ENCODE measurements around the gene BACH2. TPM values are rescaled to one million over a fixed set of nuclear protein-coding genes. Genes with fewer than 3 reads are reported as not detected.
A peak's percentile ranks its signal among the peaks of the same experiment; 100 is the strongest.

Gene BACH2
- total and polyA plus RNA-seq, 2 donors (not counting 1 experiment from before 2014, with no cell fraction given) = 2.2 to 2.6 TPM

DNA sequence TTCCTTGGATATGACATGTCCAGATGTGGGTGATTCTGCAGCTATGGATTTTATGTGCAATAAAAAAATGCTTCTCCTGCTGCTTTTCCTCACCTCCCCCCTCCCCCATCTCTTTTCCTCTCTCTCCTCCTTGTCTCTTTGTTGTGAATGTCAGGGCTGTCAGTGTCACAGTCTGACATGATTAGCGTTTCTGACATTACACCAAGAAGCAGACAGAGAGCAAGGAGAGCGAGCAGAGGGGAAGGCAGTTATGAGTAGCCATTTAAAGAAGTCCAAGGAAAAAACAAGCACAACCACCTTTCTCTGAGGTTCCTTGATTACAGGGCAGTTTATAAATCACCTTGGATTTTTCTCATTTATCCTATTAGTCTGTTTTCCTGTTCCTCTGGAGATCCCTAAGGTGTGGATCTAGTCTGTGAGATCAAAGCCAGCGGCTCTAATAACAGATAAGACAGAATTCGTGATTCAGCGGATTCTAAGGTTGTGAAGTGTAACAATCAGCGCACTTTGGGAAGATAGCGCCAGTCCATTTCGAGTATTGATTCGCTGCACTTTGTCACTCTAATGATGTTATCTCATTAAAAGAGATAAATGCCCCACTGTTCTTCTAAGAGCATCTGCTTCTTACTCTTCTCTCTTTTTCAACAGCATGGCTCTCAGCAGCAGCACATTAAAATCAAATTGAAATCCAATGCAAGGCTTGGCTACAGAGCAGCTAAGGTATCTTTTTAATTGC, 101.4 kb downstream of the BACH2 start:
- H3K27ac ChIP-seq (ENCODE audit: insufficient read depth, low read length) = peak overlapping the region; percentile 77

GRCh38 chr6:90194371-90194841, 102.2 kb downstream of the BACH2 start:
- H3K79me2 ChIP-seq (ENCODE audit: control insufficient read depth, insufficient read depth, low read length) = no peaks in the 10 kb centered on the region
- TF ChIP-seq EZH2 (IDR thresholded peaks at IDR 0.05; ENCODE audit: low read length, missing control alignments) = no peak
- TF ChIP-seq CTCF (conservative IDR thresholded peaks at IDR 0.05 in 1 of 2, IDR thresholded peaks at IDR 0.05 in 1 of 2; ENCODE audit: low read depth in 1 of 2, low read length in 2 of 2) = no peak
- H3K9me3 ChIP-seq (ENCODE audit: control insufficient read depth, insufficient read depth, low read depth, low read length) = no peaks in the 10 kb centered on the region
- no peak overlapping the region for H3K9ac ChIP-seq (ENCODE audit: insufficient read depth, low read length)
- H3K27ac ChIP-seq (ENCODE audit: insufficient read depth, low read length) = peak overlapping the region; percentile 77
- H3K4me1 ChIP-seq (ENCODE audit: control insufficient read depth, extremely low read depth, insufficient read depth, low read length) = peaks cover 13% of the 10 kb centered on the region
- peak; percentile 90 to 95 for DNase-seq (ENCODE audit: low read depth in 2 of 2)
- no peak overlapping the region for H2AFZ ChIP-seq (ENCODE audit: low read length)
- no peaks in the 10 kb centered on the region for H3K36me3 ChIP-seq (ENCODE audit: control insufficient read depth, insufficient read depth, low read length)
- peak overlapping the region; percentile 49 for H3K4me2 ChIP-seq (ENCODE audit: extremely low read depth, insufficient read depth, low read length)
- H3K4me3 ChIP-seq (replicated peaks in 1 of 4; ENCODE audit: control extremely low read depth in 1 of 4, insufficient read depth in 1 of 4, low read depth in 3 of 4, low read length in 4 of 4) = no peak overlapping the region
- no peaks in the 10 kb centered on the region for H4K20me1 ChIP-seq (ENCODE audit: control insufficient read depth, extremely low read depth, insufficient read depth, low read length)
- no peaks in the 10 kb centered on the region for H3K27me3 ChIP-seq (ENCODE audit: control insufficient read depth, insufficient read depth, low read length)

More for the DNA sequence above, 101.4 kb downstream of the BACH2 start:
- H3K4me1 ChIP-seq (ENCODE audit: control insufficient read depth, extremely low read depth, insufficient read depth, low read length) = peaks cover 13% of the 10 kb centered on the region
- no peaks in the 10 kb centered on the region for H3K9me3 ChIP-seq (ENCODE audit: control insufficient read depth, insufficient read depth, low read depth, low read length)
- no peaks in the 10 kb centered on the region for H4K20me1 ChIP-seq (ENCODE audit: control insufficient read depth, extremely low read depth, insufficient read depth, low read length)
- H2AFZ ChIP-seq (ENCODE audit: low read length) = no peak overlapping the region
- no peak overlapping the region for H3K4me3 ChIP-seq (replicated peaks in 1 of 4; ENCODE audit: control extremely low read depth in 1 of 4, insufficient read depth in 1 of 4, low read depth in 3 of 4, low read length in 4 of 4)
- DNase-seq (ENCODE audit: low read depth in 2 of 2) = no peak
- no peak overlapping the region for H3K4me2 ChIP-seq (ENCODE audit: extremely low read depth, insufficient read depth, low read length)
- TF ChIP-seq EZH2 (IDR thresholded peaks at IDR 0.05; ENCODE audit: low read length, missing control alignments) (no peak), CTCF (conservative IDR thresholded peaks at IDR 0.05 in 1 of 2, IDR thresholded peaks at IDR 0.05 in 1 of 2; ENCODE audit: low read depth in 1 of 2, low read length in 2 of 2) (no peak)
- H3K27me3 ChIP-seq (ENCODE audit: control insufficient read depth, insufficient read depth, low read length) = no peaks in the 10 kb centered on the region
- no peaks in the 10 kb centered on the region for H3K36me3 ChIP-seq (ENCODE audit: control insufficient read depth, insufficient read depth, low read length)
- no peaks in the 10 kb centered on the region for H3K79me2 ChIP-seq (ENCODE audit: control insufficient read depth, insufficient read depth, low read length)
- no peak overlapping the region for H3K9ac ChIP-seq (ENCODE audit: insufficient read depth, low read length)

GRCh38 chr6:90193359-90193758, 103.3 kb downstream of the BACH2 start:
- Histone ChIP-seq H3K27ac (ENCODE audit: insufficient read depth, low read length) (no peak overlapping the region), H2AFZ (ENCODE audit: low read length) (no peak overlapping the region), H3K4me1 (ENCODE audit: control insufficient read depth, extremely low read depth, insufficient read depth, low read length) (peaks cover 13% of the 10 kb centered on the region), H3K79me2 (ENCODE audit: control insufficient read depth, insufficient read depth, low read length) (no peaks in the 10 kb centered on the region), H3K4me3 (replicated peaks in 1 of 4; ENCODE audit: control extremely low read depth in 1 of 4, insufficient read depth in 1 of 4, low read depth in 3 of 4, low read length in 4 of 4) (no peak overlapping the region), H3K27me3 (ENCODE audit: control insufficient read depth, insufficient read depth, low read length) (no peaks in the 10 kb centered on the region), H3K4me2 (ENCODE audit: extremely low read depth, insufficient read depth, low read length) (no peak overlapping the region), H4K20me1 (ENCODE audit: control insufficient read depth, extremely low read depth, insufficient read depth, low read length) (no peaks in the 10 kb centered on the region), H3K9ac (ENCODE audit: insufficient read depth, low read length) (no peak overlapping the region), H3K9me3 (ENCODE audit: control insufficient read depth, insufficient read depth, low read depth, low read length) (no peaks in the 10 kb centered on the region), H3K36me3 (ENCODE audit: control insufficient read depth, insufficient read depth, low read length) (no peaks in the 10 kb centered on the region)
- TF ChIP-seq EZH2 (IDR thresholded peaks at IDR 0.05; ENCODE audit: low read length, missing control alignments) = no peak
- no peak for DNase-seq (ENCODE audit: low read depth in 2 of 2)

All from fibroblast of lung (primary cell).